Body of pancreas (tissue), 4 donors: ENCODE data around the gene WDR38. TPM values are rescaled to one million over a fixed set of nuclear protein-coding genes. Genes with fewer than 3 reads are reported as not detected.
"Not testable (repeated sequence)": the region's sequence is repeated elsewhere in the genome, so short reads cannot be mapped to it uniquely, and the experiment has no call there.

Source experiments
- ATAC-seq: fragments of 150-250 bp; one replicate; pipeline ENCODE4 v1.9.1; 2016
- DNase-seq, 4 donors: peaks; one replicate each; pipeline ENCODE4 v3.0.0-alpha.2; 2019
- H3K27ac ChIP-seq, 4 donors: fragments of 200-600 bp; sonication (generic); 1 replicate in 3 of 4; 2 replicates in 1 of 4; pipeline versions ENCODE4 v1.5.1 to v1.6.1; 2016 to 2019; ENCODE audit warnings: mild to moderate bottlenecking in 1 of 4, mixed read lengths in 1 of 4, moderate library complexity in 1 of 4
- H3K27me3 ChIP-seq, 2 donors: fragments of 200-600 bp; sonication (generic); one replicate each; pipeline ENCODE4 v1.6.0; 2016; ENCODE audit warnings: mild to moderate bottlenecking in 1 of 2
- H3K36me3 ChIP-seq, 2 donors: fragments of 200-600 bp; sonication (generic); replicated peaks in 1 of 2; 2 replicates each; pipeline ENCODE4 v1.5.1; 2016; ENCODE audit warnings: low read depth in 2 of 2; ENCODE audit not compliant: insufficient read depth in 1 of 2
- H3K4me1 ChIP-seq: fragments of 200-600 bp; sonication (generic); one replicate; pipeline ENCODE4 v1.6.0; 2016
- H3K4me3 ChIP-seq, 2 donors: fragments of 200-600 bp; sonication (generic); 1 replicate in 1 of 2; 2 replicates in 1 of 2; pipeline ENCODE4 v1.5.1; 2016 to 2019
- H3K9me3 ChIP-seq, 3 donors: fragments of 200-600 bp; sonication (generic); 1 replicate in 2 of 3; 2 replicates in 1 of 3; pipeline ENCODE4 v1.5.1; 2016
- CTCF ChIP-seq, 7 experiments: fragments of 450-650 bp in 4 of 7; fragments of 200-600 bp in 3 of 7; sonication (generic) in 3 of 7; IDR thresholded peaks; one replicate each; pipeline ENCODE4 v1.5.1; 2016 to 2019; ENCODE audit warnings: antibody characterized with exemption in 7 of 7
- POLR2A ChIP-seq, 3 donors: fragments of 450-650 bp; IDR thresholded peaks; one replicate each; pipeline ENCODE4 v1.6.1; 2016; ENCODE audit warnings: antibody characterized with exemption in 3 of 3, mild to moderate bottlenecking in 2 of 3
- WGBS, 2 donors: methylation state at CpG; one replicate each; pipeline ENCODE4 v1.1.5; 2017; 5-methylcytosine and 5-hydroxymethylcytosine counted together
- intact Hi-C: fragments of 100-400 bp; cut with DNase I; formaldehyde crosslinking; loops from one replicate; pipeline ENCODE4 v1.15.1; 2023
- total RNA-seq, 2 donors: library from RNA; depleted of rRNA; stranded (reverse); fragments of >200 nt; gene quantifications; one replicate each; pipeline ENCODE4 v1.1.0, GENCODE V29; 2016

Gene WDR38
- total RNA-seq, 2 donors from 2014 or later: 0.78 TPM; not detected in 1

- no peaks in the 10 kb centered on the region for H3K9me3 ChIP-seq
- DNase-seq: no peak
- no peaks in the 10 kb centered on the region for H3K27me3 ChIP-seq
- H3K27ac ChIP-seq: no peak overlapping the region
- H3K4me1 ChIP-seq: peaks cover 36% of the 10 kb centered on the region
- ATAC-seq: no peak
- intact Hi-C loops: no loop called here
- no peak overlapping the region for H3K4me3 ChIP-seq
- WGBS, 2 donors: 71 to 72% methylated on average over 4 of the region's 4 CpGs
- no peak for TF ChIP-seq CTCF (IDR thresholded peaks at IDR 0.05)
- no peak for TF ChIP-seq POLR2A (IDR thresholded peaks at IDR 0.05)
- H3K36me3 ChIP-seq: no peaks in the 10 kb centered on the region
Observed at GRCh38 chr9:124830593-124830992, 22.7 kb upstream of the WDR38 start.

GRCh38 chr9:124831642-124832364 is 21.5 kb upstream of the WDR38 start:
- H3K9me3 ChIP-seq: no peaks in the 10 kb centered on the region
- TF ChIP-seq POLR2A (IDR thresholded peaks at IDR 0.05) (no peak), CTCF (IDR thresholded peaks at IDR 0.05) (no peak)
- no peaks in the 10 kb centered on the region for H3K36me3 ChIP-seq
- ATAC-seq: peak; percentile 85
- no peaks in the 10 kb centered on the region for H3K27me3 ChIP-seq
- H3K4me3 ChIP-seq: no peak overlapping the region
- H3K27ac ChIP-seq: peak overlapping the region in 3 of 4 donors; percentile 41 to 72 (median 56)
- 44 to 53% methylated on average over 6 to 9 of the region's 9 CpGs for WGBS, 2 donors
- H3K4me1 ChIP-seq: peaks cover 43% of the 10 kb centered on the region
- peak; percentile 72 to 84 (median 81) for DNase-seq
- intact Hi-C loops: no loop called here

GRCh38 chr9:124834591-124834990 is 18.7 kb upstream of the WDR38 start:
- TF ChIP-seq CTCF (IDR thresholded peaks at IDR 0.05) (no peak), POLR2A (IDR thresholded peaks at IDR 0.05) (no peak)
- ATAC-seq: no peak
- DNase-seq: peak in 2 of 4 donors; percentile 24 to 35
- Histone ChIP-seq H3K4me3 (no peak overlapping the region), H3K27ac (peak overlapping the region; percentile 43 to 58 (median 56)), H3K36me3 (no peaks in the 10 kb centered on the region), H3K9me3 (no peaks in the 10 kb centered on the region), H3K27me3 (no peaks in the 10 kb centered on the region), H3K4me1 (peaks cover 46% of the 10 kb centered on the region)
- intact Hi-C loops: no loop called here
- 73 to 76% methylated on average over 5 to 7 of the region's 7 CpGs for WGBS, 2 donors

GRCh38 chr9:124835026-124835557 is 18.2 kb upstream of the WDR38 start:
- peak overlapping the region; percentile 43 to 58 (median 56) for H3K27ac ChIP-seq
- DNase-seq: peak; percentile 86 to 92 (median 90)
- peak; percentile 49 for ATAC-seq
- peaks cover 51% of the 10 kb centered on the region for H3K4me1 ChIP-seq
- no peaks in the 10 kb centered on the region for H3K36me3 ChIP-seq
- TF ChIP-seq POLR2A (IDR thresholded peaks at IDR 0.05) (no peak), CTCF (IDR thresholded peaks at IDR 0.05) (no peak)
- H3K4me3 ChIP-seq: no peak overlapping the region
- H3K27me3 ChIP-seq: no peaks in the 10 kb centered on the region
- WGBS, 2 donors: 20% methylated on average over 8 to 13 of the region's 13 CpGs
- intact Hi-C loops: no loop called here
- no peaks in the 10 kb centered on the region for H3K9me3 ChIP-seq

- WGBS, 2 donors: 56 to 65% methylated on average over 4 to 5 of the region's 5 CpGs
Observed at GRCh38 chr9:124838132-124838531, 15.1 kb upstream of the WDR38 start.

GRCh38 chr9:124838567-124839275 is 14.5 kb upstream of the WDR38 start:
- 67 to 79% methylated on average over 2 to 30 of the region's 52 CpGs for WGBS, 2 donors
- ATAC-seq, H3K27ac ChIP-seq, H3K36me3 ChIP-seq, intact Hi-C loops, H3K27me3 ChIP-seq, DNase-seq, H3K9me3 ChIP-seq, H3K4me3 ChIP-seq: not testable (repeated sequence)
- peaks cover 36% of the 10 kb centered on the region for H3K4me1 ChIP-seq

More at GRCh38 chr9:124838132-124838531, 15.1 kb upstream of the WDR38 start:
- H3K27ac ChIP-seq, H3K4me3 ChIP-seq, intact Hi-C loops, H3K9me3 ChIP-seq, H3K36me3 ChIP-seq, H3K27me3 ChIP-seq, ATAC-seq, DNase-seq: not testable (repeated sequence)
- H3K4me1 ChIP-seq: peaks cover 36% of the 10 kb centered on the region
